Neural progenitor cell (in vitro differentiated cells): Measurements from ENCODE around the gene SEMA6C.

Experiments used
- EZH2 ChIP-seq: fragments of 200-600 bp; sonication (generic); IDR thresholded peaks from 2 replicates; pipeline ENCODE4 v1.6.1; 2017; ENCODE audit warnings: antibody characterized with exemption, mild to moderate bottlenecking, moderate library complexity
- EZH2phosphoT487 ChIP-seq: fragments of 200-600 bp; sonication (generic); IDR thresholded peaks from 2 replicates; pipeline ENCODE4 v1.6.1; 2017; ENCODE audit warnings: antibody characterized with exemption
- TF ChIP-seq, protein P1 (sequence below): fragments of 200-600 bp; sonication (generic); IDR thresholded peaks from 2 replicates; pipeline ENCODE4 v1.5.1; 2017; ENCODE audit warnings: antibody characterized with exemption, mild to moderate bottlenecking

DNA sequence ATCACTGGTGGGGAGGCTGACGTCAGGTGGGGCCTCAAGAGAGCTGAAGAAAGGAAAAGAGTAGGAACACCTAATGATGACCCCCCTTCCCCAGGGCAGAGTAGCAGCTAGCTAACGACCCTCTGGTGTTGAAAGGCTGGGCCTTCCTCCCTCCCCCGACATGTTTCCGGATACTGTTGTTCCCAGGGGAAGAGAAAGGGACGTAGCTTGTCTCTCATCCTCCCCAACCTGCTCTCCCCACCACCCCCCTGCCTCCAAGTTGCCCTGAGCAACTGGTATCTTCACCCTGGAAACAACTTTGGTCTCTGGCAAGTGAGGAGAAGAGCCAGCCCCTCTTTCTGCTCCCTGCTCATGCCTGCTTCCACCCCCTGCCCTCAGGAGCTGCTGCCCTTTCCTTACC lies 2.4 kb downstream of the SEMA6C start:
- TF ChIP-seq, protein P1, sequence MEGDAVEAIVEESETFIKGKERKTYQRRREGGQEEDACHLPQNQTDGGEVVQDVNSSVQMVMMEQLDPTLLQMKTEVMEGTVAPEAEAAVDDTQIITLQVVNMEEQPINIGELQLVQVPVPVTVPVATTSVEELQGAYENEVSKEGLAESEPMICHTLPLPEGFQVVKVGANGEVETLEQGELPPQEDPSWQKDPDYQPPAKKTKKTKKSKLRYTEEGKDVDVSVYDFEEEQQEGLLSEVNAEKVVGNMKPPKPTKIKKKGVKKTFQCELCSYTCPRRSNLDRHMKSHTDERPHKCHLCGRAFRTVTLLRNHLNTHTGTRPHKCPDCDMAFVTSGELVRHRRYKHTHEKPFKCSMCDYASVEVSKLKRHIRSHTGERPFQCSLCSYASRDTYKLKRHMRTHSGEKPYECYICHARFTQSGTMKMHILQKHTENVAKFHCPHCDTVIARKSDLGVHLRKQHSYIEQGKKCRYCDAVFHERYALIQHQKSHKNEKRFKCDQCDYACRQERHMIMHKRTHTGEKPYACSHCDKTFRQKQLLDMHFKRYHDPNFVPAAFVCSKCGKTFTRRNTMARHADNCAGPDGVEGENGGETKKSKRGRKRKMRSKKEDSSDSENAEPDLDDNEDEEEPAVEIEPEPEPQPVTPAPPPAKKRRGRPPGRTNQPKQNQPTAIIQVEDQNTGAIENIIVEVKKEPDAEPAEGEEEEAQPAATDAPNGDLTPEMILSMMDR: no peak
- no peak for TF ChIP-seq EZH2
- no peak for TF ChIP-seq EZH2phosphoT487
